Transverse colon (tissue), 4 donors: ENCODE measurements around the gene KLHL17. TPM values are rescaled to one million over a fixed set of nuclear protein-coding genes. Genes with fewer than 3 reads are reported as not detected.
A peak's percentile ranks its signal among the peaks of the same experiment; 100 is the strongest.

Experiments used
- DNase-seq: peaks from one replicate; pipeline ENCODE4 v3.0.0-alpha.2; 2019
- H3K27ac ChIP-seq, 4 donors: fragments of 200-600 bp; sonication (generic); 2 replicates each; pipeline ENCODE4 v1.5.1; 2016 to 2018; ENCODE audit warnings: inconsistent platforms in 4 of 4
- H3K27me3 ChIP-seq: fragments of 200-600 bp; sonication (generic); 2 replicates; pipeline ENCODE4 v1.5.1; 2017; ENCODE audit warnings: inconsistent platforms
- H3K36me3 ChIP-seq, 4 donors: fragments of 200-600 bp; sonication (generic); 2 replicates each; pipeline ENCODE4 v1.5.1; 2017 to 2019; ENCODE audit warnings: inconsistent platforms in 4 of 4
- H3K4me1 ChIP-seq, 4 donors: fragments of 200-600 bp; sonication (generic); 2 replicates each; pipeline ENCODE4 v1.5.1; 2017 to 2020; ENCODE audit warnings: inconsistent platforms in 4 of 4
- H3K4me3 ChIP-seq, 4 donors: fragments of 200-600 bp; sonication (generic); 1 replicate in 1 of 4; 2 replicates in 3 of 4; pipeline versions ENCODE4 v1.5.1 to v1.6.1; 2017 to 2019; ENCODE audit warnings: inconsistent platforms in 4 of 4
- H3K9me3 ChIP-seq, 2 donors: fragments of 200-600 bp; sonication (generic); 2 replicates each; pipeline ENCODE4 v1.5.1; 2017 to 2019; ENCODE audit warnings: inconsistent platforms in 2 of 2
- CTCF ChIP-seq, 5 experiments: fragments of 200-600 bp in 3 of 5; fragments of 450-650 bp in 2 of 5; sonication (generic) in 3 of 5; IDR thresholded peaks; 1 replicate in 2 of 5; 2 replicates in 3 of 5; pipeline ENCODE4 v1.5.1; 2016 to 2017; ENCODE audit warnings: antibody characterized with exemption in 5 of 5, inconsistent platforms in 3 of 5, mild to moderate bottlenecking in 2 of 5, moderate library complexity in 1 of 5
- EP300 ChIP-seq: sonication (generic); formaldehyde crosslinking; IDR thresholded peaks from one replicate; pipeline ENCODE4 v1.6.1; 2017; ENCODE audit warnings: antibody characterized with exemption, low read depth
- POLR2A ChIP-seq: fragments of 450-650 bp; IDR thresholded peaks from one replicate; pipeline ENCODE4 v1.6.1; 2016; ENCODE audit warnings: antibody characterized with exemption, mild to moderate bottlenecking, moderate library complexity
- POLR2AphosphoS5 ChIP-seq, 3 donors: sonication (generic); formaldehyde crosslinking; IDR thresholded peaks; one replicate each; pipeline ENCODE4 v1.6.1; 2016; ENCODE audit warnings: antibody characterized with exemption in 3 of 3
- WGBS, 2 donors: methylation state at CpG; one replicate each; pipeline ENCODE4 v1.1.5; 2018; ENCODE audit warnings: low coverage in 1 of 2; 5-methylcytosine and 5-hydroxymethylcytosine counted together
- in situ Hi-C, 4 donors: fragments of 200-750 bp; cut with MboI; loops; one replicate each; pipeline versions ENCODE4 v1.15.0 to v1.15.1; 2017; ENCODE audit warnings: low sequenced_read_pairs in 3 of 4, low pct_ligation_motif_present in 1 of 4, low pct_unique_long_range_greater_than_20kb in 1 of 4
- intact Hi-C: fragments of 100-400 bp; cut with DNase I; formaldehyde crosslinking; loops from one replicate; pipeline ENCODE4 v1.15.1; 2023; ENCODE audit warnings: low total_unique reads
- total RNA-seq, 4 donors: library from RNA; depleted of rRNA; stranded (reverse); fragments of >200 nt; gene quantifications; one replicate each; pipeline ENCODE4 v1.1.0, GENCODE V29; 2016

Gene KLHL17
- total RNA-seq, 4 donors from 2014 or later: 10.8 to 26.1 (median 11.4) TPM

GRCh38 chr1:956636-957035, 3.7 kb upstream of the KLHL17 start:
- intact Hi-C loops (no loop called here), in situ Hi-C loops (no loop called here)
- no peak overlapping the region for H3K27ac ChIP-seq
- TF ChIP-seq CTCF (IDR thresholded peaks at IDR 0.05) (no peak), EP300 (no peak), POLR2A (no peak), POLR2AphosphoS5 (IDR thresholded peaks at IDR 0.05) (no peak)
- 90 to 100% methylated on average over 1 to 11 of the region's 11 CpGs for WGBS, 2 donors
- H3K36me3 ChIP-seq: peaks cover 0 to 37% (median 16%) of the 10 kb centered on the region in 4 donors
- no peaks in the 10 kb centered on the region for H3K9me3 ChIP-seq
- no peak overlapping the region for H3K4me3 ChIP-seq
- H3K27me3 ChIP-seq: no peaks in the 10 kb centered on the region
- H3K4me1 ChIP-seq: peaks cover 13 to 32% (median 26%) of the 10 kb centered on the region in 4 donors
- DNase-seq: no peak

- no peaks in the 10 kb centered on the region for H3K9me3 ChIP-seq
These were observed 1.3 kb upstream of the KLHL17 start, which contains the start of gene NOC2L for GRCh38 chr1:958823-959730. NOC2L (minus strand) TSS chr1:959256; CDS start chr1:959240, 16 bp downstream.

GRCh38 chr1:959731-960362, 537 bp upstream of the KLHL17 start:
- intact Hi-C loops: no loop called here
- Histone ChIP-seq H3K27ac (peak overlapping the region in 3 of 4 donors; percentile 6 to 65 (median 41)), H3K27me3 (no peaks in the 10 kb centered on the region), H3K9me3 (no peaks in the 10 kb centered on the region), H3K4me1 (peaks cover 13 to 33% (median 26%) of the 10 kb centered on the region in 4 donors), H3K36me3 (peaks cover 0 to 11% (median 4%) of the 10 kb centered on the region in 4 donors), H3K4me3 (peak overlapping the region; percentile 70 to 96 (median 86))
- in situ Hi-C loops: no loop called here
- no peak for TF ChIP-seq POLR2A
- TF ChIP-seq CTCF (IDR thresholded peaks at IDR 0.05): no peak
- no peak for TF ChIP-seq POLR2AphosphoS5 (IDR thresholded peaks at IDR 0.05)
- no peak for TF ChIP-seq EP300
- WGBS, 2 donors: 16 to 29% methylated on average over 5 to 43 of the region's 57 CpGs
- DNase-seq: no peak

More at GRCh38 chr1:958823-959730, 1.3 kb upstream of the KLHL17 start, which contains the start of gene NOC2L:
- TF ChIP-seq CTCF (IDR thresholded peaks at IDR 0.05) (no peak), POLR2AphosphoS5 (IDR thresholded peaks at IDR 0.05) (peak in 2 of 3 donors; percentile 51 to 75)
- H3K36me3 ChIP-seq: peaks cover 0 to 16% (median 7%) of the 10 kb centered on the region in 4 donors
- peak; percentile 96 for DNase-seq
- 0 to 11% methylated on average over 1 to 71 of the region's 101 CpGs for WGBS, 2 donors
- in situ Hi-C loops (no loop called here), intact Hi-C loops (no loop called here)
- H3K4me1 ChIP-seq: peaks cover 13 to 33% (median 26%) of the 10 kb centered on the region in 4 donors
- peak within 1 kb of the TSS; percentile 70 to 96 (median 86) for H3K4me3 ChIP-seq
- no peaks in the 10 kb centered on the region for H3K27me3 ChIP-seq
- H3K27ac ChIP-seq: peak within 1 kb of the TSS; percentile 45 to 82 (median 64)

GRCh38 chr1:961132-961669, 817 bp downstream of the KLHL17 start:
- in situ Hi-C loops: no loop called here

More at GRCh38 chr1:961132-961669, 817 bp downstream of the KLHL17 start:
- Histone ChIP-seq H3K4me3 (peak overlapping the region; percentile 70 to 96 (median 86)), H3K27ac (peak overlapping the region; percentile 6 to 65 (median 41)), H3K4me1 (peaks cover 17 to 39% (median 32%) of the 10 kb centered on the region in 4 donors), H3K27me3 (no peaks in the 10 kb centered on the region), H3K9me3 (no peaks in the 10 kb centered on the region), H3K36me3 (peaks cover 0 to 2% (median 0%) of the 10 kb centered on the region in 4 donors)
- WGBS, 2 donors: 57% methylated on average over 36 of the region's 56 CpGs; no CpG with 5 or more reads in 1 of the 2 donors
- intact Hi-C loops: no loop called here
- TF ChIP-seq CTCF (IDR thresholded peaks at IDR 0.05) (no peak), POLR2A (no peak), EP300 (no peak), POLR2AphosphoS5 (IDR thresholded peaks at IDR 0.05) (no peak)
- DNase-seq: no peak
